OCI-LY3 (cell line): ENCODE data around the gene PPP6R1.

Source experiments
- H2AFZ ChIP-seq: fragments of 200-600, 300-600 bp; shearing (Covaris generic); 2 replicates; pipeline ENCODE4 v1.6.0; 2014; ENCODE audit warnings: antibody characterized with exemption, low read depth, low read length
- H3K27ac ChIP-seq: fragments of 200-600, 300-600 bp; sonication (generic); 2 replicates; pipeline ENCODE4 v1.5.1; 2014; ENCODE audit warnings: mild to moderate bottlenecking, low read length, moderate library complexity, mixed read lengths
- H3K27me3 ChIP-seq: fragments of 200-600, 300-600 bp; sonication (generic); 2 replicates; pipeline ENCODE4 v1.6.1; 2014; ENCODE audit warnings: low read depth, low read length, mixed read lengths
- H3K36me3 ChIP-seq: fragments of 200-600, 300-600 bp; sonication (generic); replicated peaks from 2 replicates; pipeline ENCODE3; 2014; ENCODE audit warnings: low read depth, low read length, mixed read lengths
- H3K4me1 ChIP-seq: fragments of 300-600, 200-600 bp; sonication (generic); 2 replicates; pipeline ENCODE4 v1.6.1; 2014; ENCODE audit warnings: low read length, mixed read lengths
- H3K4me2 ChIP-seq: fragments of 200-600, 300-600 bp; sonication (generic); 2 replicates; pipeline ENCODE4 v1.6.1; 2014; ENCODE audit warnings: low read length, mixed read lengths
- H3K4me3 ChIP-seq: fragments of 300-600, 200-600 bp; sonication (generic); 2 replicates; pipeline ENCODE4 v1.5.1; 2014; ENCODE audit warnings: antibody characterized with exemption, mild to moderate bottlenecking, low read length, moderate library complexity
- H3K79me2 ChIP-seq: fragments of 300-600, 200-600 bp; shearing (Covaris generic); 2 replicates; pipeline ENCODE4 v1.6.1; 2014; ENCODE audit warnings: mild to moderate bottlenecking, low read length, mixed read lengths
- H3K9ac ChIP-seq: fragments of 300-600, 200-600 bp; shearing (Covaris generic); 2 replicates; pipeline ENCODE4 v1.6.0; 2014; ENCODE audit warnings: mild to moderate bottlenecking, low read length, moderate library complexity
- H3K9me3 ChIP-seq: fragments of 200-600, 300-600 bp; shearing (Covaris generic); 2 replicates; pipeline ENCODE4 v1.6.1; 2014; ENCODE audit warnings: low read length, mixed read lengths; ENCODE audit not compliant: insufficient read depth
- H4K20me1 ChIP-seq: fragments of 200-600, 300-600 bp; sonication (generic); 2 replicates; pipeline ENCODE4 v1.6.1; 2016; ENCODE audit warnings: low read length, mixed read lengths; ENCODE audit not compliant: insufficient read depth
- CTCF ChIP-seq: fragments of 200-600, 300-600 bp; sonication (generic); IDR thresholded peaks from 2 replicates; pipeline ENCODE4 v1.5.1; 2014; ENCODE audit warnings: antibody characterized with exemption, low read length, low read depth
- EZH2phosphoT487 ChIP-seq: fragments of 200-600 bp; shearing (Covaris generic); IDR thresholded peaks from 2 replicates; pipeline ENCODE4 v1.6.1; 2018; ENCODE audit warnings: antibody characterized with exemption, mixed run types, low read depth

Gene PPP6R1

DNA sequence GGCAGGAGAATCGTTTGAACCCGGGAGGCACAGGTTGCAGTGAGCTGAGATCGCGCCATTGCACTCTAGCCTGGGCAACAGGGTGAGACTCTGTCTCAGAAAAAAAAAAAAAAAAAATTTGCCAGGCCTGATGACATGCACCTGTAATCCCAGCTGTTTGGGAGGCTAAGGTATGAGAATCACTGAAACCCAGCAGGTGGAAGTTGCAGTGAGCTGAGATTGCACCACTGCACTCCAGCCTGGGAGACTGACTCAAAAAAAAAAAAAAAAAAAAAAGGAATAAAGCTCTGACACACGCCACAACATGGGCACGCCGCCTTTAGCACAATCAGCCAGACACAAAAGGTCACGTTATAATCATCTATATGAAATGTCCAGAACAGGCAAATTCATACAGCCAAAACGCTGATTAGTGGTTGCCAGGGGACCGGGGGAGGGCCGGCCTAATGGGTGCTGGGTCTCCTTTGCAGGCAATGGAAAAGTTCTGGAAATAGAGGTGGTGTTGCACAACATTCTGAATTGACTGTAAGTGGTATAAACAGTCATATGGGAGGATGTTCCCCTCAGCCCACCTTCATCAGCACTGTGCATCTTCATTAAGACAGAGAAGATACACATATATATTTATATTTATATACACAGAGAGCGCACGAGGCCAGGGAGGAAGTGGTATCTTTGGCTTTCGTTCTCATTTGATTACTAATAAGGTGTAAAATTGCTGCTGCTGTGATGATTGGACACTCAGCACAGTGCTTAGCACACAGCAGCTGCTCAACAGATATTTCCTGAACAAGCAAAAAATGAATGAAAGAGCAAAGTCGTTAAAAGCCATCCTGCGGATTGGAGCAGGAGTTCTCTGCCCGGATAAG lies 17.3 kb upstream of the PPP6R1 start:
- H2AFZ ChIP-seq: no peak overlapping the region
- H3K9me3 ChIP-seq: no peaks in the 10 kb centered on the region
- peaks cover 56% of the 10 kb centered on the region for H3K4me1 ChIP-seq
- H3K27me3 ChIP-seq: no peaks in the 10 kb centered on the region
- H3K4me2 ChIP-seq: peak overlapping the region; percentile 83
- H3K4me3 ChIP-seq: peak overlapping the region; percentile 69
- peaks cover 42% of the 10 kb centered on the region for H3K36me3 ChIP-seq
- TF ChIP-seq EZH2phosphoT487 (no peak), CTCF (no peak)
- H4K20me1 ChIP-seq: no peaks in the 10 kb centered on the region
- peak overlapping the region; percentile 56 for H3K9ac ChIP-seq
- peaks cover 29% of the 10 kb centered on the region for H3K79me2 ChIP-seq
- H3K27ac ChIP-seq: peak overlapping the region; percentile 95

DNA sequence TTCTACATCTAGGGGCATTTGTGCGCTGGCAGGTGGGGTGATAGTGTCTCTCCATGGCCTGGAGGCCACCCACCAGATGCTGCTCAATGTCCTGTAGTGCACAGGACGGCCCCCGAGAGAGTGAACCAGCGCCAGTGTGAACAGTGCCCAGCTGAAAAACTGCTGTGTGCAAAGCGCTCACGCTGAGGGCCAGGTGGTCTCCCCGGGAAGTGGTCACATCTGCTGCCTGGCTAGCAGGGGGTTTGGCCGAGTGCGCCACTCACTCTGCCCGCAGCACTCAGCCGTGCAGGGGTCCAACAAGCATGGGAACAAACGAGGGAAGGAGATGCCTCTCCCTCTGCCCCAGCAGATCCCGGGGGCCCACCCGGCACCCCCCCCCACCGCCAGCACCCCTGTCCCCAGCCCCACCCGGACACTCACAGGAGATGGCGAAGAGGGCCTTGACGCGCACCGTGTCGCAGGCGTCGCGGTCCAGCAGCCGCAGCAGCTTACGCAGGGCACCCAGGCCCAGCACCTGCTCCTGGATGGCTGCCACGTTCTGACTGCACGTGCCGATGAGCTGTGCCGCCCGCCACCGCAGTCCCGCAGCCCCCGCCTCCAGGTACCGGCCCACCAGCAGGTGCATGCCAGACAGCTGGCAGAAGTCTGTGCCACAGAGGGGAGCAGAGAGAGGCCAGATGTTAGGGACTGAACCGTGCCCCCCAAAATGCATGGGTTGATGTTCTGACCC lies 15.3 kb upstream of the PPP6R1 start:
- no peak overlapping the region for H3K27ac ChIP-seq
- no peaks in the 10 kb centered on the region for H3K27me3 ChIP-seq
- H3K36me3 ChIP-seq: peaks cover 42% of the 10 kb centered on the region
- no peak overlapping the region for H3K4me3 ChIP-seq
- peaks cover 45% of the 10 kb centered on the region for H3K4me1 ChIP-seq
- peaks cover 22% of the 10 kb centered on the region for H3K79me2 ChIP-seq
- no peak overlapping the region for H2AFZ ChIP-seq
- peak overlapping the region; percentile 41 for H3K4me2 ChIP-seq
- no peaks in the 10 kb centered on the region for H3K9me3 ChIP-seq
- H3K9ac ChIP-seq: no peak overlapping the region
- TF ChIP-seq EZH2phosphoT487 (no peak), CTCF (no peak)
- no peaks in the 10 kb centered on the region for H4K20me1 ChIP-seq

- no peak overlapping the region for H2AFZ ChIP-seq
These were observed 13.3 kb upstream of the PPP6R1 start for GRCh38 chr19:55272142-55272541.

More at GRCh38 chr19:55272142-55272541, 13.3 kb upstream of the PPP6R1 start:
- Histone ChIP-seq H3K79me2 (peaks cover 12% of the 10 kb centered on the region), H3K4me2 (no peak overlapping the region), H3K36me3 (peaks cover 37% of the 10 kb centered on the region), H3K4me3 (no peak overlapping the region), H3K4me1 (peaks cover 35% of the 10 kb centered on the region), H3K9me3 (no peaks in the 10 kb centered on the region), H3K27ac (no peak overlapping the region), H4K20me1 (no peaks in the 10 kb centered on the region), H3K27me3 (no peaks in the 10 kb centered on the region), H3K9ac (no peak overlapping the region)
- no peak for TF ChIP-seq CTCF
- TF ChIP-seq EZH2phosphoT487: no peak
